ENCODE measurements around the gene ACYP2.

GRCh38 chr2:54271843-54272627, 156.6 kb downstream of the ACYP2 start:
- TF ChIP-seq CTCF (IDR thresholded peaks at IDR 0.05; ENCODE audit: borderline replicate concordance, extremely low read depth, low read length, poor library complexity, severe bottlenecking) (no peak), EZH2 (IDR thresholded peaks at IDR 0.05; ENCODE audit: borderline replicate concordance, low read depth, low read length, severe bottlenecking) (no peak)

Data from DND-41 (cell line).